Endometrial microvascular endothelial cells (primary cell): Measurements from ENCODE around the gene GPR68. TPM values are rescaled to one million over a fixed set of nuclear protein-coding genes. Genes with fewer than 3 reads are reported as not detected.
"Not testable (repeated sequence)": the region's sequence is repeated elsewhere in the genome, so short reads cannot be mapped to it uniquely, and the experiment has no call there.

Experiments used
- in situ Hi-C: cut with HindIII; loops from 2 replicates; pipeline ENCODE4 v1.10.0; 2017; ENCODE audit warnings: low sequenced_read_pairs, low pct_unique_long_range_greater_than_20kb; ENCODE audit errors: inconsistent ontology term
- total RNA-seq: library from RNA; depleted of rRNA; stranded (reverse); fragments of >200 nt; gene quantifications from one replicate; pipeline ENCODE4 v1.2.3, GENCODE V29; 2015; ENCODE audit errors: inconsistent ontology term

The GPR68 gene
- total RNA-seq, 1 donor from 2014 or later, result 3.7 TPM

GRCh38 chr14:91258011-91258618, 13.6 kb upstream of the GPR68 start:
- in situ Hi-C loops, result no loop called here

DNA sequence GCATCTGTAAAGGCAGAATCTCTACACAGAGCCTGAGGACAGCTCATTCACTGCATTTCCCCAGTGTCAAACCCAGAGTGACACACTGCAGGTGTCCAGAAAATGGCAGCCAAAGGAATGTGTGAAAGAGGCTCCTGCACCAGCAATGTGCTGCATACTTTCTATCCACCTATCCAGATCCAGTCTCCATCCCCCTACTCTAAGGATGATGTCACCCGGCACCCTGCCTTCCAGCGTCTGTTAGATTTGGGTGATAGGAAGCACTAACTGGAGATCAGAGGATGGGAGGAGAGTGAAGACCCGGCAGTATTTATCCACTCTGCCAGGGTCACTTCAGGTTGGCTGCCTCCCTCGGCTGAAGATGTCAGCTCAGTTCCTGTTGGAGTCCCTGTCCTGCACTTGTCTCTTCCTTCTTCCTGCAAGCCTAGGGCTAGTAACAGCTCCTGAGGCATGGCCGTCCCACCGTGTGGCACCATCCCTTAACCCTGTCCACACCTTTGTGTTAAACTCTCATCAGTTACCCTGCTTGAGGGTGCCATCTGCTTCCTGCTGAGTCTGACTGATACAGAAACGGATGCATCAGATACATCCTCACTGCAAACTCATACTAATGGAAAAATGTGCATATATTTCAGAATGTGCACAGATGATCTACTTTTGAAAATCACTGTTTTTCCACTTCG, 13.0 kb upstream of the GPR68 start:
- in situ Hi-C loops, result no loop called here

GRCh38 chr14:91256661-91257060, 12.2 kb upstream of the GPR68 start:
- in situ Hi-C loops, result no loop called here

DNA sequence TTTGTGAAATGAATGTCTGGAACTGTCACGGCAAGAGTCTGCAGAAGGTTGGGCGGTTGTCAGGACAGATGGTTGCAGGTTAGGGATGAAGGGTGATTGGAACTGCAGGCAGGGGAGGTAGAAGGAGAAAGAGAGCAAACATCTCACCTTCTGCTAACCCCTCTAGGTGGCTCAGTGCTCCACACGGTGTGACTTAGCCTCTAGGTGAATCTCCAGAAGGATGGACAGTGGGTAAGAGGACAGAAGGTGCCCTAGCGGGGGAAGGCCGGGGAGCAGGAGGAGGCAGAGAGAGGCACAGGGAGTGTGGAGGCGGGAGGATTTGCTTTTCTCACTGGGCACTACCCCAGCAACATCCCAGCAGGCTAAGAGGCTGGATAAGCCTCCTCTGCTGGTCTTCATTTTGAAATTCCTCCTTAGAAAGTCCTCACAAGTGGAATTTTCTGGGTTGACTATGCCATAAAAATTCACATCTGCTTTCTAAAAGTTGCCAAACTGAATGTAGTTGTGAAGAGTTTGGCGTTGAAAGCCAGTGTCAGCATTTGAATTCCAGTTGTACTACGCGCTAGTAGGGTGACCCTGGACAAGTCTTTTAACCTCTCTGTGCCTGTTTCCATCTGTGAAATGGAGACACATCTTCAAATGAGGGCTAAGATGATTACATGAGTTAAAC, 10.7 kb upstream of the GPR68 start:
- in situ Hi-C loops, result no loop called here

- in situ Hi-C loops, result no loop called here
Measured at GRCh38 chr14:91254461-91254860, 10.0 kb upstream of the GPR68 start.

DNA sequence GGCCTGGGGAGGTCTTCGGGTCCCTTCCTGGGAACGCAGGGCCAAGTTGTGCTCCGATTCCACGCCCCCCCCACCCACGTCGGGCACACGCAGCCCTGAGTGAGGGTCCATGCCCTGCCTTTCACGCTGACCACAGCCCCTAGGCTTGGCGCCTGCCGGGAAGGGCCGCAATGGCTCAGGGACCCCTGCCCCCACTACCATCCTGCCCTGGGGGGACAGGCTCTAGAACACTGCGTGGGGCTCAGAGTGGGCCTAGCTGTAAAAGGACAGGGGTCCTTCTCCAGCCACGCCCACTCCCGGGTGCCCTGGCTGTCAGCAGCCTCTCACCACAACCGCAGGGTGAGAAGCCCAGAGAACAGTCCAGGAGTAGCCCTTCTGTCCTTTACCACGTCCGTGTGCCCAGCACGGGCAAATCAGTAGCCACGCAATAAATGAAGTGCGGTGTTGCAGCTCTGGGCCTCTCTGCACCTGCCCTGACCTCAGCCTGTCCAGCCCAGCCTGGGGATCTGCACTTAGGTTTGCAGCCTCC, 9.4 kb upstream of the GPR68 start:
- in situ Hi-C loops, result no loop called here

DNA sequence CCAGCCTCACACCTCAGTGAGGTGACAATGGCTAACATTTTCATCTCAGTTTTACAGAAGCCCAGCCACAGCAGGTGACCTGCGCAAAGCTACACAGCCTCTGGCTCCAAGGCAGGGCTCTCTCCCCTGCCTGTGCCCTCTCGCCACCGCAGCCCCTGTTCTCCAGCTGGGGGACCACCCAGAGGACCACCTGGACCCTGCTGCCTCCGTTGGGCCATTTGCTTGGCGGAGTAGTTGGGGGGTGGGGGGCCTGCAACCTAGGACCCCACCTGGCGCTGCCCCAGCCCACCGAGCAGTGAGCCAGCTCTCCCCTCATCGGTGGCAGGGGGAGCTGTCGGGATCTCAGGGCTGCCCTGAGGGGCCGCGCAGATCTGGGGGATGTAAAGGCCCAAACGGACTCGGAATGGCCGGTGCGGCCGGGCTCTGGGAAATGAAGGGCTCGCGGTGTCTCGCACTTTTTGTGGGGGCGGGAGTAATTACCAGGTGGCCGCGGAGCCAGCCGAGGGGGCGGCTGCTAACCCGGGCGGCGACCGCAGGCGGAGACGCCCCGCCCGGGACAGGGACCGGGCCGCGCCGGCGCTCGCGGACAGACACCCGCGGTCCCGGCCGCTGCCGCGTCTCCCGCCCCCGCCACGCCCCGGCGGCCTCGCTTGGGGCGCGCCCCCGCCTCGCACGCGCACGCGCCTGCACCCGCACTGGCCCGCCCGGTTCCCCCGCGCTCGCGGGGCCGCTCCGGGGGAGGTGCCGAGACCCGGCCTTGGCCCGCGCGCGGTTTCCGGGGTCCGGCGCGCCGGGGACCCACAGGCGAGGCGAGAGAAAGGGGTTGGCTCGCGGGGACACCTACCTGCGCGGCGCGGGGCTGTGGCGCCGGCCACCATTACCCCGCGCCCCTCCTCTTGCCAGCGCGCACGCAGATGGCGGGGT, 8.6 kb upstream of the GPR68 start:
- in situ Hi-C loops, result no loop called here

GRCh38 chr14:91250912-91251311, 6.4 kb upstream of the GPR68 start:
- in situ Hi-C loops, result no loop called here

DNA sequence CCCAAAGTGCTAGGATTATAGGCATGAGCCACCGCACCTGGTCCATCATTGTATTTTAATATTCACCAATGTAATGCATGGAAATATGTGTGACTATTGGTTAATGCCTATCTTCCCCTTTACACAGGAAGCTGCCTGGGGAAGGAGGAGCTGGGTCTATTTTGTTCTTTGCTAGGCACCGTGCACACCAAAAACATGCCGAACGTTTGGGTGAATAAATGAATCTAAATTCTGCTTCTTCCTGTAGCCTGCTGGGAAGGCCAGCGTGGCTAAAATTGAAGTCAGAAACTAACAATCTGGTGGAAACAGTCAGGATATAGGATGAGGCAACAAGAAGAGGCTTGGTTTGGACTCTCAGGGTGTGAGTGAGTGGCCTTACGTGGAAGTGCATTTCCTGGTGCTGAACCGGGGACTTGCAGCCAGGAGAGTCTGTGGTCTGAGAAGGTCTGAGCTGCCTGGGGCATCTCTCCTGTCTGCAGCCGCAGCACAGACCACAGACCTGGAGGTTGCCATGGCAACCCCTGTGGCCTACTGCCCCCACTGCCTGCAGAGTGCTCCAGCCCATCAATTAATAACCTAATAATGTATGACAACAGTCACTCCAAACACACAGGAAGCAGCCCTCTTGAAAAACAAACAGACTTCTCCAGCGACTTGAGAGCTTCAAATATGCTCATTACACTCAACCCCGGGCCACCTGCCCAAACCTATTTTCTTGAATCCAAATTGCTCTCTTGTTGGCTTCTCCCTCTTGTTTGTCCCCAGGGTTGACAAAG, 5.5 kb upstream of the GPR68 start:
- in situ Hi-C loops, result no loop called here

- in situ Hi-C loops, result no loop called here
Measured at GRCh38 chr14:91246051-91246852, 1.7 kb upstream of the GPR68 start.

DNA sequence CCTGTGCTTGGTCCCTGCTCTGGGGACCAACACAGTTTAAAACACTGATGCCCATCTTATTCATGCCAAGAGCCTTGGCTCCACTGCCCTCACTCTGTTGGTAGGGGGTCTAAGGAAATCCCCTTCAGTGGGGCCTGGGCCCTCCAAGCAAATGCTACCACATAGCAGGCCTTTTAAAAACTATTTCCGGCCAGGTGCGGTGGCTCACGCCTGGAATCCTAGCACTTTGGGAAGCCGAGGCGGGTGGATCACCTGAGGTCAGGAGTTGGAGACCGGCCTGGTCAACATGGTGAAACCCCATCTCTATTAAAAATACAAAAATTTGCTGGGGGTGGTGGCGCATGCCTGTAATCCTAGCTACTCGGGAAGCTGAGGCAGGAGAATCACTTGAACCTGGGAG, 1.1 kb upstream of the GPR68 start:
- in situ Hi-C loops, result not testable (repeated sequence)

DNA sequence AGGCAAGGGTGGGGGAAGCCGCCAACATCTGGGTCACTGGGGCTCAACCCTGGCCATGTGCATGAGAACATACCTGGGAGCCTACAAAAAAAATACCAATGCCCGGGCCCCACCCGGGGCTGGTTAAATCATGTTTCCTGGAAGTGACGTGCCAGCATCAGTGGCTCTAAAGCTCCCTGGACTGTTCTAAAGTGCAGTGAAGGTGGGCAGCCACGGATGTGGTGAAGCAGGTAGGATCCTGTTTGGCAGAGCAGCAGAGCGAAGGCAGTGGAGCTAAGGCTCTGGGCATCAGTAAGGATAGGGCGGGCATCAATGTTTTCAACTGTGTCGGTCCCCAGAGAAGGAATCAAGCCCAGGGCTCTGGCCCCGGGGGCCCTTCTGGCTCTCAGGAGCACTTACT, 525 bp upstream of the GPR68 start:
- in situ Hi-C loops, result no loop called here

DNA sequence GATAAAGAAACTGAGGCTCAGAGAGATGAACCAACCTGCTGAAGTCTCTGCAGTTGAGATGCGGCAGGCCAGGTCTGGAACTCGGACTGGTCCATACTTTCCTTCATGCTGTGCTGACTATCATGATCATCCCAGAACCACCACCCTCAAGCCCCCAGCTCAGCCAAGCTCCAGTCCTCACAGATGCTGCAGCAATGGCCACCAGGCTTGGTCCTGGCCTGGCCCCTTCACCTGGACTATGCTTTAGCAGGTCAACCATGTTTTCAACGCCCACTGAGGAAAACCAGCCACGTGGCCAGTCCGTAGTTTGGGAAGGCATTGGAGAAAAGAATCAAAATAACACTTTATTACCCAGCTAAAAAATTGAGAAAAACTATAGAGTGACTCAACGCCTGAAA, 1.4 kb downstream of the GPR68 start:
- in situ Hi-C loops, result no loop called here

DNA sequence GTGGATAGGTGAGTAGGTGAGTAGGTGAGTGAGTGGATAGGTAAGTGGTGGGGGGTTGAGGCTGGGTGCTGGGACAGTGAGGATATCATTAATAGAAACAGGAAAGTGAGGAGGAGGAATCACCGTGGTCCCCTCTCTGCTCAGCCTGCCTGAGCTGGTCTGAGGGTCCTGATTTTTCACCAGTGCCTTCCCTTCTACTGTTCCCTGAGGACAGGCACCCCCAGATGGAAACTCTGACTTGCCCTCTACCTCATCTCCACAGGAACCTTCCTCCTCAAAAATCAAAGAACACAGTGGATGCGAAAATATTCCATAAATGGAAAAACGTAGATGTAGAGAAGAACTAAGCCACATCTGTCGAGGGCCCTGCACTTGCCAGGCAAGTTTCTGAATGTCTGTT, 1.9 kb downstream of the GPR68 start:
- in situ Hi-C loops, result no loop called here

- in situ Hi-C loops, result no loop called here
Measured at GRCh38 chr14:91241863-91242262, 2.6 kb downstream of the GPR68 start.

DNA sequence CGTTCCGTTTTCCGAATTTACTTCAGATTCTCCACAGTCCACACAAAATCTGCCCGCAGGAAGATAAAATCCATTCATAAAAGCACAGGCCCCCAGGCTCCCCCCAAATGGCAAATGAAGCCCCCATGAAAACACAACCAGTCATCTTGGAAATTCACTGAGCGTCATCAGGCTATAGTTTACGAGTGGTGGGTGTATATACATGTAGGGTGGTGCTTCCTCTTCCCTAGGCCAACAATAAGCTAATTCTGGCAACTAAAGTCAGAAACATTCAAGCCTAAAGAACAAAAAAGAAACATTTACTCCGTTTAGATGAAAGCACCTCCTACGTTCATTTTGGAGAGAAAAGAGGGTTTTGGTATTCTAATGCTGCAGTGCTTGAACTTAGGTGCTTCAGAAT, 5.8 kb downstream of the GPR68 start:
- in situ Hi-C loops, result no loop called here

DNA sequence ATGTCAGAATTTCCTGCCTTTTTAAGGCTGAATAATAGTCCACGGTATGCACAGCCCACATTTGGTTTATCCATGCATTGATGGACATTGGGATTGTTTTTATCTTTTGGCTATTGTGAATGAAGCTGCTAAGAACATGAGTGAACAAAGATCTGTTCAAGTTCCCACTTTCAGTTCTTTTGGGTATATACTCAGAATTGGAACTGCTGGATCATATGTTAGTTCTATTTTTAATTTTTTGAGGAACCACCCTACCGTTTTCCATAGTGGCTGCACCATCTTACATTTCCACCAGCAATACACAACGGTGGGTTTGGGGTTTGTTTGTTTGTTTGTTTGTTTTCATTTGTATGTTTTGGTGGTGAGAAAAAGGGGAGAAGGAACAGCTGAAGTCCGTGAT, 6.4 kb downstream of the GPR68 start:
- in situ Hi-C loops, result no loop called here

DNA sequence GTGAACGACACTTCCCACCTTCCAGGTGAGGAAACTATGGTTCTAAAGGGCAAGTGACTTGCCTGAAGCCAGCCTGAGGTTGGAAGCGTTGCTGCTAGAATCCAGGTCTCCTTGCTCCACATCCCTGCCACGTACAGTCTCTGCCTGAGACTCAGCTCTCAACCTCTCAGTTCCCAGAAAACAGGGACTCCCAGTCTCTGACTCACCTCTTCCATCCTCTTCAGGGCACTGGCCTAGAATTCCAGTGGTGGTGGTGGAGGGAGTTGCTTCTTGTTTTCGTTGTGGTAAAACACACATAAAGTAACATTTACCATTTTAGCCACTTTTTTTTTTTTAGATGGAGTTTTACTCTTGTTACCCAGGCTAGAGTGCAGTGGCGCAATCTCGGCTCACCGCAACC, 7.3 kb downstream of the GPR68 start:
- in situ Hi-C loops, result no loop called here
